GM20431 (cell line): ENCODE measurements around the gene APOH.

Source experiments
- in situ Hi-C: fragments of 300-500 bp; cut with MseI, MboI; formaldehyde crosslinking; loops from one replicate; pipeline ENCODE4 v1.15.0; 2020; ENCODE audit warnings: low sequenced_read_pairs; ENCODE audit not compliant: unreplicated experiment

The APOH gene

DNA sequence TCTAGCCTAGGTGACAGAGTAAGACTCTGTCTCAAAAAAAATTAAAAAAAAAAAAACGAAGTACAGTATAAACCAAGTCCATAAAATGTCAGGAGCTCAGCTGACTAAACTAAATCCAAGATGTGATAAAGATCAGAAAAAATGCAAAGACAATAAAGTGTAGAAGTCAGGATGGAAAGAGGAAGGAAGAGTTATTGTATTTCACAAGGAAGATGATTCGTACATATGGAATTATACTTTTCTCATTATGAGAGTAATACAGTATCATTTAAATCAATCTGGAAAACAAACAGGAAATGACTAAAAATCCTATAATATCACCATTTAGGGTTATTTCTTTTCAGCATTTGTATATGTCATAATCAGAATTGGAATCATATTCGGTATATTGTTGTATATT, 11.4 kb upstream of the APOH start:
- in situ Hi-C loops: no loop called here

DNA sequence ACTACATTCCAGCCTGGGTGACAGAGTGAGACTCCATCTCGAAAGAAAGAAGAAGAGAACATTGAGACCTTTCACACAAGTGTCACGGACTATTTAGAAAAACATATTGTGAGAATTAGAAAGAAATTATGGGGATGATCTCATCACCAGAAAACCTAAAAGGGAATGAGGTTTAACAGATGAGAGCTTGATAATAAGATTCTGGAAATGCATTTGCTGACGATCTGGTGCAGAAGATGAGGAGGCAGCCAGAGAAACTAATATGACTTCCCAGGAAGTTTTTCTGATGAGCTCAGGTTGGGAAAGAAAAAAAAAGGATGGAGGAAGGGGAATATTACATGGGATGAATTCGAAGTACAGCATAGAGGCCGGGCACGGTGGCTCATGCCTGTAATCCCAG, 10.8 kb upstream of the APOH start:
- in situ Hi-C loops: no loop called here

- in situ Hi-C loops: no loop called here
These were observed 6.3 kb upstream of the APOH start for GRCh38 chr17:66235377-66235994.

DNA sequence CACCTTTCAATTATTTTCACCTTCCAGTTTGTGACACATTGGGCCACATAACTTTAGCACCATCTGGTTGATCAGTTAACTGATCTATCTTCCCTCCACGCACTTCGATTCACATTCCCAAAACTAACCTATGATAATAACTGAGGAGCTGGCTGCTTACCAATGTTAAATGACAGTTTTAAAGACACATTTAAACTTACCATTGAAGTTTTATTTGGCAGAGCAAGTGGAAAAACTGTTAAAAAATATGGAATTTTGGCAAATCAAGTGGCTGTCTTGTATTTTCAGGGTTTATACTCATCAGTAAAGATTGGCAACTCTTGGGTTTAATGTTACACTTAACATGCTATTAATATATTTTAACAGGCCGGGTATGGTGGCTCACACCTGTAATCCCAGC, 5.4 kb upstream of the APOH start:
- in situ Hi-C loops: no loop called here

DNA sequence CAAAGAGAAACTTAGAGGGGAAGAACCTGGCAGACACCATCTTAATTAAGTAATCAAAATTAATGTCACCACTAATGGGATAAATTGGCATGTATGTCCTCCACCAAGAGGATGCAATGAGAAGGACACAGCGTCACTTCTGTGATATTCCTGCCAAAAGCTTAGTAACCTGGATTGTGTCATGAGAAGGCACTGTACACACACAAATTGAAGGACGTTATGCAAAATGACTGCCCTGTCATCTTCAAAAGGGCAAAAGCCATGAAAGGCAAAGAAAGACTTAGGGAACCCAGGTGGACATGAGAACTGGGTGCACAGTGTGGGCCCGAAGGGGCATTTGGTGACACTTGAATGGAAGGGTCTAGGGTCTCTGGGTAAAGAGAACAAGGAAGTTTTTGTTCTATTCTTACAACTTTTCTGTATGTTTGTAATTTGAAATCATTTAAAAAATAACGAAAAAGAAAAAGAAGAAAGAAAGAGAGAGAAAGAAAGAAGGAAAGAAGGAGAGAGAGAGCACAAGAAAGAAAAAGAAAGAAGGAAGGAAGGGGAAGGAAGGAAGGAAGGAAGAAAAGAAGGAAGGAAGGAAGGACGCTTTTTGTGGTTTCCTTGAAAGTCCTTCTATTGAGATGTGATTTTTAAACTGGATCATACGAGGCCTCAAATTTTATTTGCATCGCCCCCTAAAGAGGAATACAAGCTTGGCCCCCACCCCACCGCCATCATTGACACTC, 4.0 kb upstream of the APOH start:
- in situ Hi-C loops: no loop called here

DNA sequence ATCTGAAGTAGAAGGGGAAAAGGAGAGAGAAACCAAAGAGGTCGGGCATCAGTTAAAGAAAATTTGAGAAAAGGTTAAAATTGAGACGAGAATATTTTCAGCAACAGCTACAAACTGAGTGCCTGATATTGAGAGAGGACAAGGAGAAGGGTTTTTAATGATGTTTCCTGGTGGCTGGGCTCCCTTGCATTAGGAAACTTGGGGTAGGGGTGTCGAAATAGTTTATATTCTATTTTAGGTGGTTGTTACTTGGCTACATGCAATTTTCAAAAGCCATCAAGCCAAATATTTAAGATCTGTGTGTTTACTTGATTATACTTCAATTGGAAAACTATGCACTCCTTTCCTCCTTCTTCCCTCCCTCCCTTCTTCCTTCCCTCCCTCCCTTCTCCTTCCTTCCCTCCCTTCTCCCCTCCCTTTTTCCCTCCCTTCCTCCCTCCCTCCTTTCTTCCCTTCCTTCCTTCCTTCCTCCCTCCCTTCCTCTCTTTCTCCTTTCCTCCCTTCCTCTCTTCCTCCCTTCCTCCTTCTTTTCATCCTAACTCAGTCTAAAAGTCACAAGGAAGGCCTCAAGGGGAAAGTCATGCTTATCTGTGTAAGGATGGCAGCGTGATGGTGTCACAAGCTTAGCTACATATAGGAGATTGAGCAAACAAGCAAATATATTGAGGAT, 1.8 kb upstream of the APOH start:
- in situ Hi-C loops: no loop called here

DNA sequence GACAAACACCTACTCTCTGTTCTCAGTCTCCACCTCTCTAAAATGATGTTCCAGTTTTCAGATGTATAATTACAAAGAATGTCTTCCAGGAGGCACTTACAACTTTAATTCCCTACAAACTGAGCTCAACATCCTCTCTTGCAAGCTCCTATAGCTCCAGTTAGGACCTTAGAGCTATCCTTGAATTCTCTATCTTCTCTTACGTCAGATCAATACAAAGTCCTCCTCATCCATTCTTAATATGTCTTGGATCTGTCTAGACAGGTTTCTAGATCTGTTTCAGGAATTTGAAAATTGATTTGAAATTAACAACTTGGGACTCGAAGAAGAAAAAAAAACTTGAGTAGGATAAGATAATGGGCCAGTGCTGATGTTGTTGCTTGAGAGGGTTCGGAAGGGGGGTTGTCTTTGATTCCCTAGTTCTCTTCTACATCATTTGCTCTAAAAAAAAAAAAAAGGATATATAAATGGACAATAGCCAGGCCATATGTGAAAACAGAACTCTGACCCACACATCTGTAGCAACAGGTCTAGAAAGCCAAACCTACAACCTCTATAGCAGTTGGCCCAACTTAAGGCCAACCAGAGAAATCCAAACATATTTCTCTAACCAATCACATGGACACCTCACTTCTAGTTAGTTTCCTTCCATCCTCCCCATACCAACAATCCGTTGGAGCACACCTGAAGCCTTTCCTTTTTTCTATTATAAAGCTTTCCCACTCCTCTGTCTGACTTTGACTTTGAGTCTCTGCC, 746 bp upstream of the APOH start:
- in situ Hi-C loops: no loop called here

DNA sequence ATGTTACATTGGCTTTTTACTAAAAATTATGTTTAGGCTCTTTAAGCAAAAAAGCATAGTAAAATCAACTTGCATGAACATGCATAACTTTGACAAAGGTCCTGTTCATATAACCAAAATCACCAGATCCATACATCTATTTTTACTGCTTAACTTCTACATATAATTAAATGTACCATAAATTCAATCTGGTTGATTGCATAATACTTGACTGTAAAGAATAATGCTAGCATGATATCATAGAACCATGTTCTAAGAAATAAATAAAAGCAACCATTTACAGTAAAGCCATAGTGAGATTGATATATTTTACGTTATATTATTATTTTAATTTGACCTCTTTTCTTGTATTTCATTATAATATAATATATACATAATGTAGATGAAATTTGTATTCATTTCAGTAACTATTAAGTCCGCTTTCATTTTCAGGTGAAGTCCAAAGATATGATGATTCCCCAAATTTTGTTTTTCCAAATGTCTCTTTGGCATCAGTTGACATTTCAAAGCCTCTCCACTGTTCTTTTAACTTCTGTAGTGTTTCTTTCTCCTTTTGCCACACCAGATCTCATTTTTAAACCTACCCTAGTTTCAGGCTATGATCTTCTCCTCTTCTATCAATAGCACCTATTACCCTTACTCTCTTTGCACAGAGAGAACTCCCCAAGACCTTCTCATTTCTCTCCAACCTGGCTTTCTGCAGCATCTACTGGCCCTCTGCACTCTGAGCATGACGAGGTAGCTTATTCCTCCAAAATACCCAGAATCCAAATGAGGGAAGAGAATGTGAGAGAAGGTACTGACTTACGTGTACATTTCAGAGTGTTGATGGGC, 1.8 kb downstream of the APOH start:
- in situ Hi-C loops: no loop called here

- in situ Hi-C loops: no loop called here
These were observed 6.3 kb downstream of the APOH start for GRCh38 chr17:66222798-66223350.

GRCh38 chr17:66221755-66222530, 7.3 kb downstream of the APOH start:
- in situ Hi-C loops: no loop called here

- in situ Hi-C loops: no loop called here
These were observed 7.9 kb downstream of the APOH start for GRCh38 chr17:66221343-66221742.

DNA sequence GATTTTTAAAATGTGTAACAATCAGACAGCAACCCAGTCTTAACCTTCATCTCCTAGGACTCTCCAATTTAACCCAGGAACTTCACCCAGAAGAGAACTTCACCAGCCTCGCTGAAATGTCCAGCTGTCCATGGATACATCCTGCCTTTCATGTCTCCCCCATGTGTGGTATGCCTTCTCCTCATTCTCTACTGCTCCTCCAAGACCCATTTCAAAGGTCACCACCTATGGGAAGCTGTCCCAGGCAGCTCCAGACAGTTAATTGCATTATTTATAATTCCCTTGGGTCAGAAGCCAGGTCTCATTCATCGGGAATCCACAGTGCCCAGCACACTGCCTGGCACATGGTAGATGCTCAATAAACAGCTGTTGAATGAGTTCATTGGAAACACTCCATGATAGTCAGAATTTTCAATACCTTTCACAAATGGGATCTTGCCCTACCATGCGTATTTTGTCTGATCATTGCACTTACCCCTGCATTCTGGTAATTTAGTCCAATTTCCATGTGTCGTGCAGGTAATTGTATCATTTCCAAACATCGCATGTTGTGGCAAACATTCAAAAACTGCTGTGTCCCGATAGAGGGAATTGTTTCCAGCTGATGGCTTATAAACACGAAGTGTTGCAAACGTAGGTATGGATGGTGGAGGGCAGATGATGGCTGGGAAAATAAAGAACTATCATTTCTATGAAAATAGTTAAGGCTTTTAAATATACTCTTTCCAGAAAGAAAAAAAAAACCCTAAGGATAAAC, 9.0 kb downstream of the APOH start:
- in situ Hi-C loops: no loop called here

- in situ Hi-C loops: no loop called here
These were observed 13.7 kb downstream of the APOH start for GRCh38 chr17:66215529-66215911.

DNA sequence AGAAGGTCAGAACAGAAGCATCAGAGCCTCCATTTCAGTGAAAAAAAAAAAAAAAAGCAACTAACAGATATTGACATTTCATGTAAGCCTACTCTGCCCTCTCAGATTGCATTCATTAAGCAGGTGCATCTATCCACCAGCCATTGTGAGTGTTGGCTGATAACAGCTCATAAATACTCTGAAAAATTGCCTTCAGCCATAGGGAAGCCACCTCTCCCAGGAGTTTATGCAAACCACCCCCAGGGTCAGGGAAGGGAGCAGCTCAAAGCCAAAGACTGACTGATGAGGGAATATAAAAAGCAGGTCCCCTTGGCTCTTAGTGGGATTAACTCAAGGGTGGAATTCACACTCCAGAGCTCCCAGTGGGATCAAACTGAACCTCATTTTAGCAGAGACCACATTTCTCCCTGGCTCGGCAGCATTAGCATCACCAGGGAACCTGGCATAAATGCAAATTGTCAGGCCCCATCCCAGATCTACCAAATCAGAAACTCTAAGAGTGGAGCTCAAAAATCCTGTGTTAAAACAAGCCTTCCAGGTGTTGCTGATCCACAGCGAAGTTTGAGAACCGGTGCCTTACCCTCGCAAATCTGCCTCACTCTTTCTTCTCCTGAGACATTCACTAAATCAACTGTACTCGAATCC, 14.2 kb downstream of the APOH start:
- in situ Hi-C loops: no loop called here

DNA sequence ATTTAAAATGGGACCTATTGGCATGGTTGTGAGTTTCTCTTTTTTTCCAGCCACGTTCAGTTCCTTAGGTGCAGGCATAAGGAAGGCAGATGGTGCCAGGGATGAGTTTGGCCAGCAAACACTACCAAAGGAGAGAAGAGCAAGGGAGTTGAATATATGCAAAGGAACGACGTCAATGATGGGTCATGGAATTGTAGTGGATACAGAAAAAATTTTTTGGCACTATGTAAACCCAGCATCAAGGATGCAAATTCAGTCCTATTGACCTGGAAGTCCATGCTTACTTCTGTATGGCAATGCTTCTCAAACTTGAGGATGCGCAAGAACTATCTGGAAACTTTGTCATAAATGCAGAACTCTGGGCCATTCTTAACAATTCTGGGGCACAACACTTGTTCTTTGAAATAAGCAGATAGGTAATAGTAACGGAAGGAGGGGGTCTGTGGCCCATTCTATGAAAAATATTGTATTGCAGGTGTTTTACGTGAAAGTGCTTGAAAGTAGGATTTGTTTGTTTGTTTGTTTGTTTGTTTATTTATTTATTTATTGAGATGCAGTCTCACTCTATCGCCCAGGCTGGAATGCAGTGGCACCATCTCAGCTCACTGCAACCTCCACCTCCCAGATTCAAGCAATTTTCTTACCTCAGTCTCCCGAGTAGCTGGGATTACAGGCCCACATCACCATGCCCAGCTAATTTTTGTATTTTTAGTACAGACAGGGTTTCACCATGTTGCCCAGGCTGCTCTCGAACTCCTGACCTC, 18.0 kb downstream of the APOH start:
- in situ Hi-C loops: no loop called here

DNA sequence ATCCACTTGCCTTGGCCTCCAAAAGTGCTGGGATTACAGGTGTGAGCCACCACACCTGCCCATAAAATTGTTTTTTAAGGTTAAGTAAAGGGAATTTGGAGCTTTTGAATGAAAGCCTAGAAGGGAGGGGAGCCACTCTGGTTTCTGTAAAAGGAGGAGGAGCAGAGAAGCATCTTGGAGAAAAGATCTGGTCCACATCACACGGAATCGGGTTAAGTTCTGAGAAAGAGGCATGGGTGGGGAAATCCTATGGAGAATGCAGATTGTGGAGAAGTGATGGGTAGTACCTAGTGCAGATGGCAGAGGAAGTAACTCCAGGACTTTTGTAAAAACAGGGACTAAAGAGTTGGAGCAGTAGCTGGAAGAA, 19.0 kb downstream of the APOH start:
- in situ Hi-C loops: no loop called here

GRCh38 chr17:66207936-66208335, 21.3 kb downstream of the APOH start:
- in situ Hi-C loops: no loop called here
